Aorta (tissue), 5 donors: ENCODE results near the gene NCOR1. TPM values are rescaled to one million over a fixed set of nuclear protein-coding genes. Genes with fewer than 3 reads are reported as not detected.
"Not testable (repeated sequence)": the region's sequence is repeated elsewhere in the genome, so short reads cannot be mapped to it uniquely, and the experiment has no call there.

Experiments used
- ATAC-seq: fragments of 200-7000 bp; cut with Tn5 transposase; one replicate; pipeline ENCODE4 v1.9.1; 2022; ENCODE audit warnings: moderate library complexity; ENCODE audit not compliant: low FRiP score
- DNase-seq, 2 donors: peaks; one replicate each; pipeline ENCODE4 v3.0.0-alpha.2; 2020
- H3K27ac ChIP-seq, 2 donors: one replicate each; pipeline ENCODE4 v1.5.1; 2013; ENCODE audit warnings: low read length in 2 of 2, mild to moderate bottlenecking in 2 of 2, moderate library complexity in 2 of 2, control low read depth in 1 of 2, inconsistent platforms in 1 of 2, low read depth in 1 of 2
- H3K27me3 ChIP-seq, 2 donors: one replicate each; pipeline ENCODE4 v1.6.1; 2013; ENCODE audit warnings: control low read depth in 1 of 2, low read length in 1 of 2, mild to moderate bottlenecking in 1 of 2, moderate library complexity in 1 of 2; ENCODE audit not compliant: insufficient read depth in 2 of 2, control insufficient read depth in 1 of 2
- H3K36me3 ChIP-seq, 2 donors: one replicate each; pipeline ENCODE4 v1.6.1; 2013; ENCODE audit warnings: control low read depth in 1 of 2, low read length in 1 of 2, mild to moderate bottlenecking in 1 of 2; ENCODE audit not compliant: insufficient read depth in 2 of 2, control insufficient read depth in 1 of 2
- H3K4me1 ChIP-seq, 2 donors: one replicate each; pipeline ENCODE4 v1.6.1; 2013; ENCODE audit warnings: low read length in 2 of 2, control low read depth in 1 of 2, mild to moderate bottlenecking in 1 of 2, moderate library complexity in 1 of 2; ENCODE audit not compliant: insufficient read depth in 2 of 2, control insufficient read depth in 1 of 2
- H3K4me3 ChIP-seq, 2 donors: one replicate each; pipeline ENCODE4 v1.5.1; 2013; ENCODE audit warnings: low read length in 2 of 2, control low read depth in 1 of 2, mild to moderate bottlenecking in 1 of 2
- H3K9me3 ChIP-seq: one replicate; pipeline ENCODE4 v1.6.1; 2013; ENCODE audit warnings: mild to moderate bottlenecking, low read length; ENCODE audit not compliant: control insufficient read depth
- WGBS, 2 donors: extraction: QIAGEN DNeasy Blood & Tissue Kit; methylation state at CpG; one replicate each; pipeline ENCODE4 v1.1.7; 2013; 5-methylcytosine and 5-hydroxymethylcytosine counted together
- intact Hi-C, 2 donors: fragments of 100-400 bp; cut with DNase I; formaldehyde crosslinking; loops; one replicate each; pipeline versions ENCODE4 v1.14.2 to v1.15.0; 2022
- polyA plus RNA-seq, 2 donors: library from polyadenylated mRNA; stranded (reverse); fragments of 200-250 nt; gene quantifications; one replicate each; pipeline ENCODE4 v1.2.3, GENCODE V29; 2013
- total RNA-seq, 2 donors: library from RNA; stranded (reverse); fragmentation: NEBNext Ultra II Directional; extraction: Animal tissue kit (Norgen Biotek cat#: 25700); gene quantifications; one replicate each; pipeline ENCODE4 v1.2.1, GENCODE V29; 2021
- donor health status: healthy with polysubstance abuse.
- donor health status: Bipolar disorder and iron deficiency.
- donor health status: DM: no; HTN: no; CAD: no.
- donor health status: DM: no; HTN: no; CAD: no.
- donor health status: DM: yes; HTN: yes; CAD: no.

Gene NCOR1
- total and polyA plus RNA-seq, 4 donors: 134 to 323 (median 146) TPM

DNA sequence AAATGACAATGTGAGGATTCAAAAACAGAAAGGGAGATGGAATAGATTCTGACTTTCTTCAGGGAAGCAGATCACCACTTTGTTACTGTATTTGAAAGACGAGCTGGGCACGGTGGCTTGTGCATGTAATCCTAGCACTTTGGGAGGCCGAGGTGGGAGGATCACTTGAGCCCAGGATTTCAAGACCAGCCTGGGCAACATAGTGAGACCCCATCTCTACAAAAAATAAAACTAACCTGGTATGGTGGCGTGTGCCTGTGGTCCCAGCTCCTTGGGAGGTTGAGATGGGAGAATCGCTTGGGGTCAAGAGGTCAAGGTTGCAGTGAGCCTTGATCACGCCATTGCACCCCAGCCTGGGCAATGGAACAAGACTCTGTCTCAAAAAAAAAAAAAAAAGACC lies 35.7 kb upstream of the NCOR1 start:
- 94 to 95% methylated on average over 6 of the region's 6 CpGs for WGBS, 2 donors
- intact Hi-C loops: no loop called here
- no peak for ATAC-seq

DNA sequence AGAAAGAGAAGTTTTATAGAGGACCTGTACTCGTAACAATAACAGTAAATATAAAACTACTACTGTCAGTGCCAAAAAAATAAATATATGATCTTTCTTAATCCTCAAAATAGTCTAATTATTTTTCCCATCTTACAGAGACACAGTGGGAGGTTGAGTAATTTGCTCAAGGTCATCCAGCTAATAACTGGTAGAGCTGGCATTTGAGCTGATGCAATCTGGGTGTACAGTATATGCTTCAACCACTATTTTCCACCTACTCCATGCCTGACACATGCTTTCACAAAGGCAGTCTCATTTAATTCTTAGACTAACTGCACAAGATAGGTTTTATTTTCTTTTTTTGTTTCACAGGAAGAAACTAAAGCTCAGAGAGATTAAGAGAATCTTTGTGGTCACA lies 35.3 kb upstream of the NCOR1 start:
- Histone ChIP-seq H3K4me3 (no peak overlapping the region), H3K36me3 (no peaks in the 10 kb centered on the region), H3K27ac (no peak overlapping the region), H3K27me3 (no peaks in the 10 kb centered on the region), H3K9me3 (no peaks in the 10 kb centered on the region), H3K4me1 (no peaks in the 10 kb centered on the region)
- DNase-seq (no peak), ATAC-seq (no peak)
- WGBS, 2 donors: 96% methylated on average over 1 of the region's 1 CpG
- intact Hi-C loops: no loop called here

More for the DNA sequence above, 35.7 kb upstream of the NCOR1 start:
- Histone ChIP-seq H3K27me3 (no peaks in the 10 kb centered on the region), H3K36me3 (no peaks in the 10 kb centered on the region), H3K9me3 (no peaks in the 10 kb centered on the region), H3K4me1 (no peaks in the 10 kb centered on the region), H3K4me3 (no peak overlapping the region), H3K27ac (no peak overlapping the region)
- no peak for DNase-seq

DNA sequence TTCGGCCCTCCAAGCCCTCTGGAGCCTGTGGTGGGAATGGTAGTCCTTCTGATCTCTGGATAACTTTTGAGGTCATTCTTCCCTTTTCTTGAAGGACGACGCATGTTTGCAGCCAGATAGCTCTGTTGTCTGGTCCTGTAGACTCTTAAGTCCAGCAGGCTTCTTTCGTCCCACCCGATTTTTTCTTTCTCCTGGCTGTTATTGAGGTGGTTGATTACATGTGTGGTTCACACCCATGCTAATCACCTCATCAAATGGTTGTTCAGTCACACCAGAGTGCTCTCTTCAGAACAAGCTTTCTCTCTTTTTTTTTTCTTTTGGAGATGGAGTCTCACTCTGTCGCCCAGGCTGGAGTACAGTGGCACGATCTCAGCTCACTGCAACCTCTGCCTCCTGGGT lies 32.3 kb upstream of the NCOR1 start:
- 94 to 95% methylated on average over 7 of the region's 7 CpGs for WGBS, 2 donors
- H3K4me1 ChIP-seq: no peaks in the 10 kb centered on the region
- intact Hi-C loops: no loop called here
- no peak overlapping the region for H3K27ac ChIP-seq
- no peaks in the 10 kb centered on the region for H3K9me3 ChIP-seq
- no peak for ATAC-seq
- H3K27me3 ChIP-seq: no peaks in the 10 kb centered on the region
- no peak overlapping the region for H3K4me3 ChIP-seq
- DNase-seq: no peak
- no peaks in the 10 kb centered on the region for H3K36me3 ChIP-seq

DNA sequence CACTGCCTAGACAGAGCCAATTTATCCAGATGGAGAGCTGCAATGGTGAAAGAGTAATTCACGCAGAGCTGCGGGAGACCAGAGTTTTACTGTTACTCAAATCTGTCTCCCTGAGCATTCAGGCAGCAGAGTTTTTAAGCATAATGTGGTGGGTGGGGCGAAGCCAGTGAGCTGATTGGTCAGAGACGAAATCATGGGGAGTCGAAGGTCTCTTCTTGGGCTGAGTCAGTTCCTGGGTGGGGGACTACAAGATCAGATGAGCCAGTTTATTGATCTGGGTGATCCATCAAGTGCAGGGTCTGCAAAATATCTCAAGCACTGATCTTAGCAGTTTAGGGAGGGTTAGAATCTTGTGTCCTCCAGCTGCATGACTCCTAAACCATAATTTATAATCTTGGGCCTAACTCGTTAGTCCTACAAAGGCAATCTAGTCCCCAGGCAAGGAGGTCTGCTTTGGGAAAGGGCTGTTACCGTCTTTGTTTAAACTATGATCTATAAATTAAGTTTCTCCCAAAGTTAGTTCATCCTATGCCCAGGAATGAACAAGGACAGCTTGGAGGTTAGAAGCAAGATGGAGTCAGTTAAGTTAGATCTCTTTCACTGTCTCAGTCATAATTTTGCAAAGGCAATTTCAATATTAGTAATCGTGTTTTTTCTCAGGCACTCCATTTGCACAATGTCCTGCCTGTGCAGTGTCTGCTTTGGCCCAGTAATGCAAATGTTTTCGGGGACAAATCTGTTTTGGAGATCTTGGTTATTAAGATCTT lies 28.6 kb upstream of the NCOR1 start:
- no peak overlapping the region for H3K27ac ChIP-seq
- intact Hi-C loops: no loop called here
- ATAC-seq: no peak
- DNase-seq: no peak
- H3K4me1 ChIP-seq: no peaks in the 10 kb centered on the region
- H3K4me3 ChIP-seq: no peak overlapping the region
- no peaks in the 10 kb centered on the region for H3K27me3 ChIP-seq
- H3K9me3 ChIP-seq: no peaks in the 10 kb centered on the region
- 85 to 86% methylated on average over 9 of the region's 9 CpGs for WGBS, 2 donors
- no peaks in the 10 kb centered on the region for H3K36me3 ChIP-seq

DNA sequence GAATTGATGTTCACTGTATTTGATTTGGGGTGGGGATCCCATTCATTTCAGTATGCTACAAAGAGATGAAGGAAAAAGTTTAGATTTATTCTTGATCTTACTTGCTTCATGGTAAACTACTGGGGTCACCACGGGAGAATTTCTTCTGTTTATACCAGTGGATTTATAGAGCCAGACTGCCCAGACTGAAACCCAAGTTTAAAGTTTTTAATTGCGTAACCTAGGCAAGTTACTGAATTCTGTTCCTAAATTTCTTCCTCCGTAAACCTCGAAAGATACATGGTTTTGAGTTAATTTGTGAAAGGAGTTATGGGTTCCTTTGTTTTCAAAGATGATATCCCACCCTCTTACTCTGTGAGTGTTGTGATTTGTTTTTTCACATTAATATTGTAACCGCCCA lies 28.1 kb upstream of the NCOR1 start:
- ATAC-seq: no peak
- Histone ChIP-seq H3K9me3 (no peaks in the 10 kb centered on the region), H3K27ac (no peak overlapping the region), H3K36me3 (no peaks in the 10 kb centered on the region), H3K4me3 (no peak overlapping the region), H3K27me3 (no peaks in the 10 kb centered on the region), H3K4me1 (no peaks in the 10 kb centered on the region)
- intact Hi-C loops: no loop called here
- no peak for DNase-seq
- WGBS, 2 donors: 90 to 92% methylated on average over 5 of the region's 5 CpGs

DNA sequence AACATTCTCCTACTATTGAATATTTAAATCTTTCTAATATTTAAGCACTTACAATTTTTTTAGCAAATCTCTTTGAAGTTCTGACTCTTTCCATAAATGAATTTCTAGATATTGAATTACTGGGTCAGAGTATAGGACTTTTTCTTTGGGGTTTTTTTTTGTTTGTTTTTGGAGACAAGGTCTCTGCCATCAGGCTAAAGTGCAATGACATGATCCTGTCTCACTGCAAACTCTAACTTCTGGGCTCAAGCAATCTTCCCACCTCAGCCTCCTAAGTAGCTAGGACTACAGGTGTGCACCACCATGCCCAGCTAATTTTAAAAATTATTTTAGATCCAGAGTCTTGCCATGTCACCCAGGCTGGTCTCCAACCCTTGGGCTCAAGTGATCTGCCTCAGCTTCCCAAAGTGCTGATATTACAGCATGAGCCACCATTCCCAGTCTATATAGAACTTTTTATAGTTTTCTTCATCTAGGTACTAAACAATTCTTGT lies 26.6 kb upstream of the NCOR1 start:
- ATAC-seq: no peak
- Histone ChIP-seq H3K4me1 (no peaks in the 10 kb centered on the region), H3K27ac (no peak overlapping the region), H3K4me3 (no peak overlapping the region), H3K36me3 (no peaks in the 10 kb centered on the region), H3K9me3 (no peaks in the 10 kb centered on the region), H3K27me3 (no peaks in the 10 kb centered on the region)
- DNase-seq: no peak
- intact Hi-C loops: no loop called here

DNA sequence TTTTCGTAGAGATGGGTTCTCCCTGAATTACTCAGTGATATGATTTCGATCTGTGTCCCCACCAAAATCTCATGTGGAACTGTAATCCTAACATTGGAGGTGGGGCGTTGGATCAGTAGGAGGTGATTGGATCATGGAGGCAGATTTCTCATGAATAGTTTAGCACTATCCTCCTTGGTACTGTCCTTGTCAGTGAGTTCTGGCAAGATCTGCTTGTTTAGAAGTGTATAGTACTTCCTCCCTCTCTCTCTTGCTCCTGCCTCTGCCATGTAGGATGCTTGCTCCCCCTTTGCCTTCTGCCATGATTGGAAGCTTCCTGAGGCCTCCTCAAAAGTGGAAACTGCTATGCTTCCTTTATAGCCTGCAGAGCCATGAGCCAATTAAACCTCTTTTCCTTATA lies 24.6 kb upstream of the NCOR1 start:
- intact Hi-C loops: no loop called here
- Histone ChIP-seq H3K4me1 (no peaks in the 10 kb centered on the region), H3K27ac (no peak overlapping the region), H3K9me3 (no peaks in the 10 kb centered on the region), H3K4me3 (no peak overlapping the region), H3K27me3 (no peaks in the 10 kb centered on the region), H3K36me3 (no peaks in the 10 kb centered on the region)
- ATAC-seq: no peak
- 95 to 99% methylated on average over 3 of the region's 3 CpGs for WGBS, 2 donors
- DNase-seq: no peak

DNA sequence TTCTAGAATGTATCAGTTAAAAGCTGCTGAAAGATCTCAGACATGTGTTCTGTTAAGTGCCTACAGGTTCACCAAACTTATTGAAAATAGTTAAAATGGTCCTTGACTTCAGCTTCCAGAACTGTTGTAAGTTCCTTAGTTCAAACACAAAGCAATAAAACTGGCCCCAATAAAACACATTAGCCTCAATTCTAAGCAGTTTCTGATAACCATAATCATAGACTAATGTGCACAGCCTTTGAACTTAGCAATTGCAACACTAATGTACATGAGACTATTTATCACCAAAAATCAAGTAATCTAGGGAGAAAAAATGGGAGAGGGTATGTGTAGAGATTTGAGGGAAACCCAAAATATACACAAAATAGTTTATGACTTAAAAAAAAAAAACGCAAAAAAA lies 17.1 kb upstream of the NCOR1 start:
- no peaks in the 10 kb centered on the region for H3K36me3 ChIP-seq
- DNase-seq (no peak), ATAC-seq (no peak)
- WGBS, 2 donors: 84 to 92% methylated on average over 1 of the region's 1 CpG
- peaks cover 0 to 2% of the 10 kb centered on the region in 2 donors for H3K4me1 ChIP-seq
- H3K4me3 ChIP-seq: no peak overlapping the region
- H3K27me3 ChIP-seq: no peaks in the 10 kb centered on the region
- no peaks in the 10 kb centered on the region for H3K9me3 ChIP-seq
- H3K27ac ChIP-seq: no peak overlapping the region
- intact Hi-C loops: no loop called here

DNA sequence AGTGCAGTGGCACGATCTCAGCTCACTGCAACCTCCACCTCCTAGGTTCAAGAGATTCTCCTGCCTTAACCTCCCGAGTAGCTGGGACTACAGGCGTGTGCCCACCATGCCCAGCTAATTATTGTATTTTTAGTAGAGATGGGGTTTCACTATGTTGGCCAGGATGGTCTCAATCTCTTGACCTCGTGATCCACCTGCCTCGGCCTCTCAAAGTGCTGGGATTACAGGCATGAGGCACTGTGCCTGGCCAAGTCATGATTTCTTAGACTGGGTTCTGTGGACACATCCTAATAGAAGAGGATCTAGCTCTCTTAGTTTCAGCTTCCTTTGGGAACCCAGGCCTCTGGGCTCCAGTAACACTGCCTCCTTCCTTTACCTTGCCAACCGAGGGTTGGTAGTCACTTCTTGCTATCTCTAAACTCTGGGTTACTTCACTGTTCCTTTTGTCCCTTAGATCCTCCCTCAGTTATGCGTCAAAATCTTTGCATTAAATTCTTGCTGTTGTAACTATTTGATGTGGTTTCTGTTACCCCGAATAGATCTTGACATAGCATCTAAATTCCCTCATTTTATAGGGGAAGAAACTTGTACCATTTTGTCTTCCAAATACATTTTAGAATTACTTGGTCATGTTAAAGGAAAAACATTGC lies 14.7 kb upstream of the NCOR1 start:
- DNase-seq, H3K36me3 ChIP-seq, H3K9me3 ChIP-seq, intact Hi-C loops, H3K27me3 ChIP-seq, H3K4me1 ChIP-seq, H3K4me3 ChIP-seq, ATAC-seq, H3K27ac ChIP-seq: not testable (repeated sequence)
- 92 to 93% methylated on average over 8 of the region's 8 CpGs for WGBS, 2 donors
